Measurements from ENCODE around the gene SLX4IP. TPM values are rescaled to one million over a fixed set of nuclear protein-coding genes. Genes with fewer than 3 reads are reported as not detected.

SLX4IP gene
- polyA plus RNA-seq, 3 donors = 0.76 to 2.5 (median 1.1) TPM

DNA sequence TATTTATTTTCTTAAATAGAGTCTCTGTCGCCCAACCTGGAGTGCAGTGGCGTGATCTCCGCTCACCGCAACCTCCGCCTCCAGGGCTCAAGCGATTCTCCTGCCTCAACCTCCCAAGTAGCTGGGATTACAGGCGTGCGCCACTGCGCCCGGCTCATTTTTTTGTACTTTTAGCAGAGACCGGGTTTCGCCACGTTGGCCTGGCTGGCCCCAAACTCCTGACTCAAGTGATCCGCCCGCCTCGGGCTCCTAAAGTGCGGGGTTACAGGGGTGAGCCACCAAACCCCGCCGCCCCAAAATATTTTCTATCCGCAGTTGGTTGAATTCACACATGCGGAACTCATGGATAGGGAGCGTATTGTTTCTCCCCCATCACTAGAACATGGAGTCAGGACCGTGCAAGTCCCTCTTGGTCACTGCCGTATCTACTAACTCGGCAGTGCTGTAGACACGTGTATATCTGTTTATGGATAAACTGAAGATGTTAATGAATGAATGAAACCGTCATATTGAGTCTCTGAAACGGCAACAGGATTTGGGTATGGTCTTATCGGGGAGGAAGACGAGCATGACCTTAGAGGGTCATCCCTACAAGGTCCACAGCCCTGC lies 2.0 kb upstream of the SLX4IP start:
- peaks cover 2 to 6% of the 10 kb centered on the region in 2 donors for H3K36me3 Mint-ChIP-seq
- Histone ChIP-seq H2AFZ (ENCODE audit: insufficient read depth, low read depth, low read length, poor library complexity, severe bottlenecking) (peak overlapping the region; percentile 87), H3K4me1 (ENCODE audit: control insufficient read depth in 1 of 2, insufficient read depth in 2 of 2, low read length in 2 of 2) (peaks cover 21 to 33% of the 10 kb centered on the region in 2 donors), H3K27ac (ENCODE audit: low read depth in 1 of 2, low read length in 2 of 2) (peak overlapping the region; percentile 84 to 91), H3K9ac (ENCODE audit: insufficient read depth, low read length, poor library complexity, severe bottlenecking) (peak overlapping the region; percentile 85), H3K27me3 (ENCODE audit: control insufficient read depth in 2 of 2, insufficient read depth in 2 of 2, low read length in 2 of 2) (no peaks in the 10 kb centered on the region), H3K79me2 (ENCODE audit: insufficient read depth, low read length) (peaks cover 88% of the 10 kb centered on the region), H3K9me3 (replicated peaks in 1 of 2; ENCODE audit: control insufficient read depth in 1 of 2, insufficient read depth in 1 of 2, low read length in 2 of 2) (no peaks in the 10 kb centered on the region), H3K4me3 (replicated peaks in 1 of 3; ENCODE audit: low read depth in 2 of 3, low read length in 3 of 3) (peak overlapping the region; percentile 76 to 93 (median 88)), H3K36me3 (replicated peaks in 1 of 2; ENCODE audit: control insufficient read depth in 1 of 2, insufficient read depth in 2 of 2, low read length in 2 of 2) (no peaks in the 10 kb centered on the region), H4K20me1 (ENCODE audit: insufficient read depth, low read length) (peaks cover 38% of the 10 kb centered on the region), H3K4me2 (replicated peaks; ENCODE audit: extremely low read depth, low read length, poor library complexity, severe bottlenecking) (peak overlapping the region; percentile 98)
- intact Hi-C loops (cut with micrococcal nuclease) = loop anchor here (5.0 to 10.0 kb wide), 2 partner anchors 82 to 239 kb away; partner anchors contain the start of gene JAG1 (in 2 of the 2)
- H3K9me3 Mint-ChIP-seq = no peaks in the 10 kb centered on the region
- H3K4me1 Mint-ChIP-seq = peaks cover 51% of the 10 kb centered on the region
- TF ChIP-seq, protein P1, sequence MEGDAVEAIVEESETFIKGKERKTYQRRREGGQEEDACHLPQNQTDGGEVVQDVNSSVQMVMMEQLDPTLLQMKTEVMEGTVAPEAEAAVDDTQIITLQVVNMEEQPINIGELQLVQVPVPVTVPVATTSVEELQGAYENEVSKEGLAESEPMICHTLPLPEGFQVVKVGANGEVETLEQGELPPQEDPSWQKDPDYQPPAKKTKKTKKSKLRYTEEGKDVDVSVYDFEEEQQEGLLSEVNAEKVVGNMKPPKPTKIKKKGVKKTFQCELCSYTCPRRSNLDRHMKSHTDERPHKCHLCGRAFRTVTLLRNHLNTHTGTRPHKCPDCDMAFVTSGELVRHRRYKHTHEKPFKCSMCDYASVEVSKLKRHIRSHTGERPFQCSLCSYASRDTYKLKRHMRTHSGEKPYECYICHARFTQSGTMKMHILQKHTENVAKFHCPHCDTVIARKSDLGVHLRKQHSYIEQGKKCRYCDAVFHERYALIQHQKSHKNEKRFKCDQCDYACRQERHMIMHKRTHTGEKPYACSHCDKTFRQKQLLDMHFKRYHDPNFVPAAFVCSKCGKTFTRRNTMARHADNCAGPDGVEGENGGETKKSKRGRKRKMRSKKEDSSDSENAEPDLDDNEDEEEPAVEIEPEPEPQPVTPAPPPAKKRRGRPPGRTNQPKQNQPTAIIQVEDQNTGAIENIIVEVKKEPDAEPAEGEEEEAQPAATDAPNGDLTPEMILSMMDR (IDR thresholded peaks at IDR 0.05) = no peak
- WGBS (ENCODE audit: insufficient coverage) = 64% methylated on average over 16 of the region's 30 CpGs
- H3K27me3 Mint-ChIP-seq (ENCODE audit: low read depth in 3 of 3) = no peaks in the 10 kb centered on the region
- DNase-seq = peak in 1 of 3 donors; percentile 7
- peak overlapping the region in 6 of 7 donors; percentile 44 to 96 (median 94) for H3K27ac Mint-ChIP-seq
- peak overlapping the region; percentile 92 to 94 for H3K4me3 Mint-ChIP-seq

DNA sequence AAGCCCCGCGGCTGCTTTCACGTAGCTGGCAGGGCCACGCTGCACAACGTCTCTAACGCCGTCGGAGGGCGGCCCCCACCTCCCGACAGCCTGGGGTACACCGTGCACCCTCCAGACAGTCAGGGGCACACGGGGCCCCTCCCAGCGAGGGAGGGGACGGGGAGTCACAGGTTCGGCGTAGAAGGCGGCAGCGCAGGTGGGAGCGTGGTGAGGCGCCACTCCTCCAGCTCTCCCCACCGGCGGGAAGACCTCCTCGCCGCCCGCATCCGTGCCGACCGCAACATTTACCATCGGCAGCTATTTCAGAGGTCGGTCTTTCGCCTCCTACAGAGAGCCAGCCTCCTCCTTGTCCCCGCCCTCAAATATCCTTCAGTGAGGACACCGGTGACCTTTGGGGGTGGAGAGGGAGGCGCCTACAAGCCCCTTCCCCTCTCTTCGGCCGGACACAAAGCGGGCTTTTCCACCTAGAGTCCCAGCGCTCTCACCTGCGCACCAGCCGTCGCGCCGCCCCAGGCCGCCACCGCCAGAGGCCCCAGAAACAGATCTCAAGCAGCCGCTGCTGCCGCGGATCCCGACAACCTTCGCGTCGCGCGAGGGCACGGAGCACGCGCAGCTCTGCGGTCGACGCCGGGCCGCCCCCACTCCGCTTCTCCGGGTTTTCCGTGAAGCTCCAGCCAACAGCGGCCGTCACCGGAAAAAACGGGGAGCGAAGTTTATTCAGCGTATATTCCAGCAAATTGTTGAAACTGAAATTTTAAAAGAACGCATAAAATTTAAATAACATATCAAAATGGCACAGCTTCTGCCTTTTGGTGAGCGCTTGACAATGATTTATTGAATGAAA lies 1.3 kb upstream of the SLX4IP start, which contains the start of gene MKKS:
MKKS (minus strand) TSS at position 600 of the 844 bp plus-strand sequence. CDS start 20,708 bp downstream, outside the sequence.
- peak within 1 kb of the TSS; percentile 92 to 94 for H3K4me3 Mint-ChIP-seq
- Histone ChIP-seq H3K27me3 (ENCODE audit: control insufficient read depth in 2 of 2, insufficient read depth in 2 of 2, low read length in 2 of 2) (no peaks in the 10 kb centered on the region), H3K36me3 (replicated peaks in 1 of 2; ENCODE audit: control insufficient read depth in 1 of 2, insufficient read depth in 2 of 2, low read length in 2 of 2) (no peaks in the 10 kb centered on the region), H3K9me3 (replicated peaks in 1 of 2; ENCODE audit: control insufficient read depth in 1 of 2, insufficient read depth in 1 of 2, low read length in 2 of 2) (no peaks in the 10 kb centered on the region), H3K79me2 (ENCODE audit: insufficient read depth, low read length) (peaks cover 88% of the 10 kb centered on the region), H2AFZ (ENCODE audit: insufficient read depth, low read depth, low read length, poor library complexity, severe bottlenecking) (peak within 1 kb of the TSS; percentile 87), H3K4me3 (replicated peaks in 1 of 3; ENCODE audit: low read depth in 2 of 3, low read length in 3 of 3) (peak within 1 kb of the TSS; percentile 76 to 93 (median 88)), H3K4me2 (replicated peaks; ENCODE audit: extremely low read depth, low read length, poor library complexity, severe bottlenecking) (peak within 1 kb of the TSS; percentile 98), H4K20me1 (ENCODE audit: insufficient read depth, low read length) (peaks cover 31% of the 10 kb centered on the region), H3K4me1 (ENCODE audit: control insufficient read depth in 1 of 2, insufficient read depth in 2 of 2, low read length in 2 of 2) (peaks cover 21 to 33% of the 10 kb centered on the region in 2 donors), H3K27ac (ENCODE audit: low read depth in 1 of 2, low read length in 2 of 2) (peak within 1 kb of the TSS; percentile 84 to 91), H3K9ac (ENCODE audit: insufficient read depth, low read length, poor library complexity, severe bottlenecking) (peak within 1 kb of the TSS; percentile 85)
- no peaks in the 10 kb centered on the region for H3K27me3 Mint-ChIP-seq (ENCODE audit: low read depth in 3 of 3)
- no peaks in the 10 kb centered on the region for H3K9me3 Mint-ChIP-seq
- peak within 1 kb of the TSS; percentile 92 to 96 (median 95) for H3K27ac Mint-ChIP-seq
- under 1% methylated on average over 53 of the region's 73 CpGs for WGBS (ENCODE audit: insufficient coverage)
- peaks cover 2 to 9% of the 10 kb centered on the region in 2 donors for H3K36me3 Mint-ChIP-seq
- DNase-seq = peak; percentile 84 to 86 (median 86)
- H3K4me1 Mint-ChIP-seq = peaks cover 47% of the 10 kb centered on the region
- intact Hi-C loops (cut with micrococcal nuclease) = loop anchor here (5.0 to 10.0 kb wide), 2 partner anchors 81 to 238 kb away; partner anchors contain the start of gene JAG1 (in 2 of the 2)
- TF ChIP-seq, protein P1 (IDR thresholded peaks at IDR 0.05) = no peak

All from CD14-positive monocyte (primary cell).